ENCODE data around the gene REC114. TPM values are rescaled to one million over a fixed set of nuclear protein-coding genes. Genes with fewer than 3 reads are reported as not detected.
A peak's percentile ranks its signal among the peaks of the same experiment; 100 is the strongest.

The REC114 gene
- total RNA-seq (2013), result not detected
- polyA plus RNA-seq (not detected), polyA minus RNA-seq (not detected in 2 replicates), total RNA-seq (0 to 0.90 (median 0) reads per million in 11 experiments)

- H4K20me1 ChIP-seq (ENCODE audit: insufficient read depth, low read length), result no peaks in the 10 kb centered on the region
- no peak within 1 kb of the TSS for H3K4me2 ChIP-seq (replicated peaks; ENCODE audit: extremely low read depth, low read length, poor library complexity, severe bottlenecking)
- H3K4me3 Mint-ChIP-seq, result peak within 1 kb of the TSS in 1 of 2 donors; percentile 17
- peak within 1 kb of the TSS in 1 of 7 donors; percentile 50 for H3K27ac Mint-ChIP-seq
- H3K9me3 ChIP-seq (replicated peaks in 1 of 2; ENCODE audit: control insufficient read depth in 1 of 2, insufficient read depth in 1 of 2, low read length in 2 of 2), result no peaks in the 10 kb centered on the region
- H3K4me3 ChIP-seq (replicated peaks in 1 of 3; ENCODE audit: low read depth in 2 of 3, low read length in 3 of 3), result no peak within 1 kb of the TSS
- TF ChIP-seq CTCF (IDR thresholded peaks at IDR 0.05), result no peak
- H3K36me3 Mint-ChIP-seq, result no peaks in the 10 kb centered on the region
- H3K79me2 ChIP-seq (ENCODE audit: insufficient read depth, low read length), result no peaks in the 10 kb centered on the region
- H3K36me3 ChIP-seq (replicated peaks in 1 of 2; ENCODE audit: control insufficient read depth in 1 of 2, insufficient read depth in 2 of 2, low read length in 2 of 2), result no peaks in the 10 kb centered on the region
- H3K9me3 Mint-ChIP-seq, result peaks cover 0 to 4% (median 0%) of the 10 kb centered on the region in 7 donors
- no peak within 1 kb of the TSS for H3K9ac ChIP-seq (ENCODE audit: insufficient read depth, low read length, poor library complexity, severe bottlenecking)
- H3K27me3 ChIP-seq (ENCODE audit: control insufficient read depth in 2 of 2, insufficient read depth in 2 of 2, low read length in 2 of 2), result peaks cover 0 to 13% of the 10 kb centered on the region in 2 donors
- no peak for DNase-seq
- intact Hi-C loops (cut with micrococcal nuclease), result no loop called here
- no peaks in the 10 kb centered on the region for H3K4me1 Mint-ChIP-seq
- no peak within 1 kb of the TSS for H3K27ac ChIP-seq (ENCODE audit: low read depth in 1 of 2, low read length in 2 of 2)
- H3K4me1 ChIP-seq (ENCODE audit: control insufficient read depth in 1 of 2, insufficient read depth in 2 of 2, low read length in 2 of 2), result no peaks in the 10 kb centered on the region
- H3K27me3 Mint-ChIP-seq (ENCODE audit: low read depth in 3 of 3), result peaks cover 5 to 32% (median 14%) of the 10 kb centered on the region in 3 donors
- 97% methylated on average over 19 of the region's 22 CpGs for WGBS (ENCODE audit: insufficient coverage)
- H2AFZ ChIP-seq (ENCODE audit: insufficient read depth, low read depth, low read length, poor library complexity, severe bottlenecking), result no peak within 1 kb of the TSS
Observed at GRCh38 chr15:73442968-73443367, at the start of gene REC114. Gene REC114, plus strand, starts transcription at chr15:73443164. Its CDS starts 22 bp downstream, at chr15:73443186.

- H3K4me1 Mint-ChIP-seq, result peaks cover 20% of the 10 kb centered on the region
- Histone ChIP-seq H3K9me3 (replicated peaks in 1 of 2; ENCODE audit: control insufficient read depth in 1 of 2, insufficient read depth in 1 of 2, low read length in 2 of 2) (no peaks in the 10 kb centered on the region), H3K79me2 (ENCODE audit: insufficient read depth, low read length) (no peaks in the 10 kb centered on the region), H3K9ac (ENCODE audit: insufficient read depth, low read length, poor library complexity, severe bottlenecking) (peak overlapping the region; percentile 15), H3K4me2 (replicated peaks; ENCODE audit: extremely low read depth, low read length, poor library complexity, severe bottlenecking) (no peak overlapping the region), H3K4me1 (ENCODE audit: control insufficient read depth in 1 of 2, insufficient read depth in 2 of 2, low read length in 2 of 2) (peaks cover 9 to 11% of the 10 kb centered on the region in 2 donors), H3K27ac (ENCODE audit: low read depth in 1 of 2, low read length in 2 of 2) (no peak overlapping the region), H4K20me1 (ENCODE audit: insufficient read depth, low read length) (no peaks in the 10 kb centered on the region), H3K27me3 (ENCODE audit: control insufficient read depth in 2 of 2, insufficient read depth in 2 of 2, low read length in 2 of 2) (peaks cover 2 to 42% of the 10 kb centered on the region in 2 donors), H3K36me3 (replicated peaks in 1 of 2; ENCODE audit: control insufficient read depth in 1 of 2, insufficient read depth in 2 of 2, low read length in 2 of 2) (no peaks in the 10 kb centered on the region), H3K4me3 (replicated peaks in 1 of 3; ENCODE audit: low read depth in 2 of 3, low read length in 3 of 3) (no peak overlapping the region), H2AFZ (ENCODE audit: insufficient read depth, low read depth, low read length, poor library complexity, severe bottlenecking) (no peak overlapping the region)
- H3K9me3 Mint-ChIP-seq, result peaks cover 0 to 9% (median 0%) of the 10 kb centered on the region in 7 donors
- H3K27ac Mint-ChIP-seq, result no peak overlapping the region
- TF ChIP-seq CTCF (IDR thresholded peaks at IDR 0.05), result no peak
- DNase-seq, result no peak
- WGBS (ENCODE audit: insufficient coverage), result no CpG with 5 or more reads among the region's 2 CpGs
- intact Hi-C loops (cut with micrococcal nuclease), result no loop called here
- H3K27me3 Mint-ChIP-seq (ENCODE audit: low read depth in 3 of 3), result peaks cover 59 to 82% (median 62%) of the 10 kb centered on the region in 3 donors
- H3K36me3 Mint-ChIP-seq, result no peaks in the 10 kb centered on the region
- peak overlapping the region in 1 of 2 donors; percentile 30 for H3K4me3 Mint-ChIP-seq
Observed at GRCh38 chr15:73393336-73393735, 49.6 kb upstream of the REC114 start.

Data from CD14-positive monocyte (primary cell).